Motor neuron (in vitro differentiated cells): ENCODE measurements around the gene TSTD1. TPM values are rescaled to one million over a fixed set of nuclear protein-coding genes. Genes with fewer than 3 reads are reported as not detected.

Source experiments
- ATAC-seq, 8 experiments: fragments of 200-7000 bp; cut with Tn5 transposase; replicated peaks in 6 of 8; 2 replicates each; pipeline ENCODE4 v1.8.0; 2021; ENCODE audit warnings: mild to moderate bottlenecking in 8 of 8, moderate library complexity in 8 of 8
- H3K27ac ChIP-seq, 2 donors: fragments of 250-450 bp; sonication (Bioruptor Pico); 2 replicates each; pipeline ENCODE4 v1.9.0; 2021; ENCODE audit warnings: antibody characterized with exemption in 2 of 2, mild to moderate bottlenecking in 2 of 2, moderate library complexity in 1 of 2
- H3K4me1 ChIP-seq, 2 donors: fragments of 250-450 bp; sonication (Bioruptor Pico); replicated peaks in 1 of 2; 2 replicates each; pipeline ENCODE4 v1.6.1; 2021; ENCODE audit warnings: antibody characterized with exemption in 2 of 2, mild to moderate bottlenecking in 2 of 2, moderate library complexity in 1 of 2
- H3K4me3 ChIP-seq, 5 donors: fragments of 250-450 bp; sonication (Bioruptor Pico); 2 replicates each; pipeline ENCODE4 v1.9.0; 2021; ENCODE audit warnings: antibody characterized with exemption in 5 of 5, mild to moderate bottlenecking in 5 of 5, moderate library complexity in 4 of 5
- WGBS, 10 experiments: fragments of 450-650 bp; shearing (Covaris generic); methylation state at CpG; one replicate each; pipeline ENCODE4 v1.0.0; 2022; 5-methylcytosine and 5-hydroxymethylcytosine counted together
- in situ Hi-C, 9 experiments: fragments of 400-800 bp; cut with MboI; loops; one replicate each; pipeline ENCODE4 v1.15.0; 2021; ENCODE audit warnings: low sequenced_read_pairs in 9 of 9, low pct_unique_long_range_greater_than_20kb in 2 of 9; ENCODE audit not compliant: unreplicated experiment in 9 of 9
- total RNA-seq, 8 experiments: library from RNA; unstranded; fragments of 300-600 nt; gene quantifications; 2 replicates each; pipeline versions ENCODE4 v1.2.3 to v1.2.4, GENCODE V29; 2022

Gene TSTD1
- total RNA-seq, 8 experiments from 2014 or later = 0.46 to 13.4 (median 1.9) TPM; not detected in 2

- H3K4me1 ChIP-seq = peaks cover 4 to 16% of the 10 kb centered on the region in 2 donors
- peak overlapping the region in 1 of 2 donors; percentile 13 for H3K27ac ChIP-seq
- in situ Hi-C loops = no loop called here
- H3K4me3 ChIP-seq = no peak overlapping the region
- peak in 1 of 8 experiments; percentile 21 for ATAC-seq
These were observed 25.7 kb downstream of the TSTD1 start for GRCh38 chr1:161013131-161013487.

DNA sequence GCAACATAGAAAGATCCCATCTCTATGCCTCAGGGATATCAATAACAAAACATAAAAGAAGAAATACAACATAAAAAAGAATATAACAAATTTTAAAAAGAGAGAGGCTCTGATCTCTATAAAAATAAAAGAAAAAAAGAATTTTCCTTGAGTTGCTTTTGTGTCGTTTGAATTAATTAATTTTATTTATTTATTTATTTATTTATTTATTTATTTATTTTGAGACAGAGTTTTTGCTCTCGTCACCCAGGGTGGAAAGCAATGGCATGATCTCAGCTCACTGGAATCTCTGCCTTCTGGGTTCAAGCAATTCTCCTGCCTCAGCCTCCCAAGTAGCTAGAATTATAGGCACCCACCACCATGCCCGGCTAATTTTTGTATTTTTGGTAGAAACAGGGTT lies 26.3 kb downstream of the TSTD1 start:
- ATAC-seq = no peak
- WGBS, 10 experiments = 44 to 100% (median 100%) methylated on average over 1 to 3 of the region's 3 CpGs; no CpG with 5 or more reads in 1 of the 10 experiments
- in situ Hi-C loops = no loop called here
- Histone ChIP-seq H3K27ac (no peak overlapping the region), H3K4me1 (peaks cover 4 to 16% of the 10 kb centered on the region in 2 donors), H3K4me3 (no peak overlapping the region)

- peaks cover 4 to 16% of the 10 kb centered on the region in 2 donors for H3K4me1 ChIP-seq
- 40 to 99% (median 90%) methylated on average over 2 to 7 of the region's 7 CpGs; no CpG with 5 or more reads in 3 of the 10 experiments for WGBS, 10 experiments
- peak in 1 of 8 experiments; percentile 5 for ATAC-seq
- no peak overlapping the region for H3K27ac ChIP-seq
- in situ Hi-C loops = no loop called here
- no peak overlapping the region for H3K4me3 ChIP-seq
These were observed 29.1 kb downstream of the TSTD1 start for GRCh38 chr1:161009602-161010211.

GRCh38 chr1:161008869-161009510 lies 29.8 kb downstream of the TSTD1 start:
- no peak overlapping the region for H3K4me3 ChIP-seq
- no peak overlapping the region for H3K27ac ChIP-seq
- peaks cover 4 to 10% of the 10 kb centered on the region in 2 donors for H3K4me1 ChIP-seq
- peak in 3 of 8 experiments; percentile 39 to 82 (median 69) for ATAC-seq
- WGBS, 10 experiments = 0 to 100% (median 80%) methylated on average over 1 to 4 of the region's 4 CpGs; no CpG with 5 or more reads in 1 of the 10 experiments
- in situ Hi-C loops = no loop called here

DNA sequence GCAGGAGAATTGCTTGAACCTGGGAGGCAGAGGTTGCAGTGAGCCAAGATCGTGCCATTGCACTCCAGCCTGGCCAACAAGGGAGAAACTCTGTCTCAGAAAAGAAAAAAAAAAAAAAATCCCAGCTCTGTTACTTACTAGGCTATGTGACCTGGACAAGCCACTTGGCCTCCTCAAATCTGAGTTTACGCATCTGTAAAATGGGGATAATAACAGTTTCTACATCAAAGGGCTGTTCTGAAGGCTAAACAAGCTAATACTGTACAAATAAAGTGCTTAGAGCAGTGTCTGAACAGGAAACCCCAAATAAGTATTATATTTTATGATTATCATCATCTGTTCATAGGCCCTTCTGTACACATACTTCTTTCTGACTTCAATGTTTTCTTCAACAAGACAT lies 31.4 kb downstream of the TSTD1 start:
- WGBS, 10 experiments = 50 to 100% (median 100%) methylated on average over 1 to 2 of the region's 2 CpGs; no CpG with 5 or more reads in 5 of the 10 experiments
- Histone ChIP-seq H3K4me3 (no peak overlapping the region), H3K4me1 (no peaks in the 10 kb centered on the region), H3K27ac (no peak overlapping the region)
- no peak for ATAC-seq
- in situ Hi-C loops = no loop called here

DNA sequence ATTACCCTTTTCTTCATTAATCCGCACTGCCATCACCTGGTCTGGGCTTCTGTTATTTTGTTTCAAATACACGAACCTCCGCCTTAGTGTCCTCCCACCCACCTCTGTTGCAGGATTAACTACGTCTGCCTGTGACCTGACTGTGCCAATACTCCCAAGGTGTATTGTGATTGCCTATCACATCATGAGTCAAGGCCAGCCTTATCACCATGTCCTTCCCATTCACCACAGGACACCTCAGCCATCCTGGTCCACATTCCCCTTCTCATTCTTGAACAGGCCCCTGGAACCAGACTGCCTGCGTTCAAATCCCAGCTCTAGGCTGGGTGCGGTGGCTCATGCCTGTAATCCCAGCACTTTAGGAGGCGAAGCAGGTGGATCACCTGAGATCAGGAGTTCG lies 32.2 kb downstream of the TSTD1 start:
- Histone ChIP-seq H3K4me1 (no peaks in the 10 kb centered on the region), H3K4me3 (no peak overlapping the region), H3K27ac (no peak overlapping the region)
- in situ Hi-C loops = no loop called here
- no peak for ATAC-seq
- 70 to 100% (median 98%) methylated on average over 2 to 8 of the region's 8 CpGs; no CpG with 5 or more reads in 2 of the 10 experiments for WGBS, 10 experiments

DNA sequence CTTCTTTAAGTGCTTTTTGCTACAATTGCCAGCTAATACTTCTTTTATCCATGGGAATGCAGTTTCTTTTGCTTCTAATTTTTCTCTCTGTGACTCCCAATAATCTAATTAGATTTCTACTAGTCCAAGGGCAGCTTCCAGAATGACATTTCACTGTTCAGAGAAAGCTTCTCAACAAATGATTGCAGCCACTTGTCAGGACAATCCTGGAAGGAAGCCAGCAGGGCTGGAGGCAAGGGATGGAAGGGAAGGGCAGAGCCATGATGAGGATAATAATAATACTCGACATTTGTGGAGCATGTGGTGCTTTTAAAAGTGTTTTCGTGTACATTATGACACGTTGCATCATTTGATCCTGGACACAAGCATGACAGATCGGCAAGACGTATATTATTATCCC lies 37.2 kb downstream of the TSTD1 start:
- peak in 6 of 8 experiments; percentile 24 to 58 (median 40) for ATAC-seq
- H3K27ac ChIP-seq = no peak overlapping the region
- in situ Hi-C loops = no loop called here
- H3K4me3 ChIP-seq = no peak overlapping the region
- no peaks in the 10 kb centered on the region for H3K4me1 ChIP-seq
- WGBS, 10 experiments = 0 to 97% (median 83%) methylated on average over 1 to 5 of the region's 5 CpGs; no CpG with 5 or more reads in 1 of the 10 experiments

- Histone ChIP-seq H3K4me3 (no peak overlapping the region), H3K27ac (no peak overlapping the region), H3K4me1 (no peaks in the 10 kb centered on the region)
- in situ Hi-C loops = no loop called here
- 18 to 95% (median 85%) methylated on average over 2 to 9 of the region's 11 CpGs; no CpG with 5 or more reads in 1 of the 10 experiments for WGBS, 10 experiments
- peak in 5 of 8 experiments; percentile 10 to 53 (median 17) for ATAC-seq
These were observed 37.9 kb downstream of the TSTD1 start for GRCh38 chr1:161000736-161001480.

DNA sequence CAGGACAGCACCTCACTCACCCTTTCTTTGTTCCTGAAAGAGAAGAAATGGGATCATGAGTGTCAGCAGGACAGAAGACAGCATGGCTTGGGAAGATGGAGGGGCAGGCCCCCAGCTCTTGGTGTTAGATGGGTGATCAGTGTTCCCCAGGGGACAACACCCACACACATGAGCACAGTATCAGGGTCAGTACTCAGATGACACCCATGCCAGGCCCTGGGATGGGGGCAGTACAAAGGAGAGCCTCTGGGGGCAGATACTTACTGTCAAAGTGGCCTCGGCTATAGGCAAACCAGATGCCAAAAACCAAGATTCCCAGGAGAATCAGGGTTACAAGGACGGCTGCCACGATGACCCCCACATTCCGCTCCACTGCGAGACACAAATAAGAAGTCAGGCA lies 39.4 kb downstream of the TSTD1 start:
- Histone ChIP-seq H3K27ac (no peak overlapping the region), H3K4me3 (no peak overlapping the region), H3K4me1 (no peaks in the 10 kb centered on the region)
- no peak for ATAC-seq
- WGBS, 10 experiments = 85 to 100% (median 98%) methylated on average over 1 to 5 of the region's 5 CpGs; no CpG with 5 or more reads in 6 of the 10 experiments
- in situ Hi-C loops = loop anchor here in 2 of 9 experiments (25.0 kb wide), 2 partner anchors 88 to 262 kb away; partner anchors contain the start of genes KLHDC9 (in 1 of the 2), NECTIN4 (in 1 of the 2) and SLAMF7 (in 1 of the 2)

DNA sequence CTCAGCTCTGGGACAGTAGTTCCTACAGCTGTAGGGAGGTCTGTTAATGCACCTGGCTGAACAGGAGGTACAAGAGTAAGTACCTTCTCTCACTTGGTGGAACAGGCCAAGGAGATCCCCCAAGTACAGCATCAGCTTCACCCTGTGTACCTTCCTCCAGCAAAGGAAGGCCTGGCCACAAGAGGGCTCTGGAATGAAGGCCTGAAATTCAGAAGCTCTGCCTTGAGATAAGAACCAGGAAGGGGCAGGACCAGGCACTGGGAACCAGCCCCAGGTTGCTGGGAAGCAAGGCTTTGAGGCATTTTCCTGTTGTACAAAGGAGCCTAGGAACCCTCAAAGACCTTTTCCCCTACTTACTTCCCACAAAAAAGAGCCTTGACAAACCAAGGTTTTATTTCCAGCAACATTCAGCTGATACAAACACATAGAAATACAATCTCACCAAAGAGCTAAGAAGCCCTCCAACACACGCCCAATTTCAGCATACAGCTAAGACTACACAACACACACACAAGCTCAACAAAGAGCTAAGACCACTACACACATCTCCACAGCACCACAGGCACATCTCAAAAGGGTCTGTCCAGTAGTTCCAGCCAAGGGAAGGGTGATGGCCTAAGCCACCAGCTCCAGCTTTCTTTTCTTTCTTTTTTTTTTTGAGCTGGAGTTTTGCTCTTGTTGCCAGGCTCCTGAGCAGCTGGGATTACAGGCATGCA lies 41.3 kb downstream of the TSTD1 start:
- ATAC-seq = peak; percentile 45 to 91 (median 76)
- no peak overlapping the region for H3K27ac ChIP-seq
- 88 to 100% (median 100%) methylated on average over 1 of the region's 1 CpG; no CpG with 5 or more reads in 4 of the 10 experiments for WGBS, 10 experiments

DNA sequence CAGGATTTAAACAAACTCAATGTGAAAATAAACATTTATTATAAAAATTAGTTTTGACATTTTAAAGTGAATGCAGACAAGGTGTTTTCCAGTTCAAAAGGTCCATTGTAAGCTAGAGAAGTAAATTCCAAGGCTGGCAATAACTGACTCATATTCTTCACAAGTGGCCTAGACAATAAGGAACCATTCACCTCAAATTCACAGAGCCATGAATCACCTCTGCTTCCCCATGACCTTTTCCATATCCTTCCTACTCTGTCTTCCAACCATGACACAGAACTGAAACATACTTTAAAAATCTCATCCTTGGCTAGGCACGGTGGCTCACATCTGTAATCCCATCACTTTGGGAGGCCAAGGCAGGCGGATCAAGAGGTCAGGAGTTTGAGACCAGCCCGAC lies 42.6 kb downstream of the TSTD1 start:
- ATAC-seq = no peak
- H3K4me3 ChIP-seq = no peak overlapping the region
- no peak overlapping the region for H3K27ac ChIP-seq
- in situ Hi-C loops = loop anchor here in 2 of 9 experiments (25.0 kb wide), 2 partner anchors 91 to 259 kb away; partner anchors contain the start of genes KLHDC9 (in 1 of the 2), NECTIN4 (in 1 of the 2) and SLAMF7 (in 1 of the 2)
- no peaks in the 10 kb centered on the region for H3K4me1 ChIP-seq
- WGBS, 10 experiments = 0 to 100% (median 90%) methylated on average over 1 to 3 of the region's 3 CpGs; no CpG with 5 or more reads in 3 of the 10 experiments

More for the DNA sequence above, 41.3 kb downstream of the TSTD1 start:
- in situ Hi-C loops = loop anchor here in 2 of 9 experiments (25.0 kb wide), 2 partner anchors 90 to 260 kb away; partner anchors contain the start of genes KLHDC9 (in 1 of the 2), NECTIN4 (in 1 of the 2) and SLAMF7 (in 1 of the 2)
- H3K4me1 ChIP-seq = no peaks in the 10 kb centered on the region
- H3K4me3 ChIP-seq = no peak overlapping the region

DNA sequence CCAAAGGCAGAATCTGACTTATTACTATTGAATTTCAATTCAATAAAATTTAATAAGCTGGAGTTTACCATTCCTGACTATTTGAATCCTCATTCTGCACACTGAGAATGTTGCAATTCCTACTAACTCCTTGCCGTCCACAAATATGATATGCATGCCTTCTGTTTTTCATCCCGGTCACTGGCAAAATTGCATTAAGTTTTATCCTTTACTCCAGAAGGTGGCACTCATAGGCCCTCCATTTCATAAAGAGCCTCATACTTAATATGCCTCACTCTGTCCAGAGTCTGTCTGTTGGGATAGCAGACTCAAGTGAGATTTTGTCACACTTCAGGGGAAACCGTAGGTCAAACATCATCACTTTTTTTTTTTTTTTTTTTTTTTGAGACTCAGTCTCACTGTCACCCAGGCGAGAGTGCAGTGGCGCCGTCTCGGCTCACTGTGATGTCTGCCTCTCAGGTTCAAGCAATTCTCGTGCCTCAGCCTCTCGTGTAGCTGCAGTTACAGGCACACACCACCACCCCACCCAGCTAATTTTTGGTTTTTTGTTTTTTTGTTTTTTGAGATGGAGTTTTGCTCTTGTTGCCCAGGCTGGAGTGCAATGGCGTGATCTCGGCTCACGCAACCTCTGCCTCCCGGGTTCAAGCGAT lies 45.1 kb downstream of the TSTD1 start:
- 0 to 98% (median 92%) methylated on average over 3 to 12 of the region's 14 CpGs; no CpG with 5 or more reads in 1 of the 10 experiments for WGBS, 10 experiments
- no peaks in the 10 kb centered on the region for H3K4me1 ChIP-seq
- in situ Hi-C loops = loop anchor here in 2 of 9 experiments (25.0 kb wide), 2 partner anchors 94 to 256 kb away; partner anchors contain the start of genes KLHDC9 (in 1 of the 2), NECTIN4 (in 1 of the 2) and SLAMF7 (in 1 of the 2)
- H3K4me3 ChIP-seq = no peak overlapping the region
- ATAC-seq = peak in 3 of 8 experiments; percentile 37 to 76 (median 40)
- no peak overlapping the region for H3K27ac ChIP-seq
